GM19438 (cell line): Measurements from ENCODE around the gene NRCAM.
"Not testable (repeated sequence)": the region's sequence is repeated elsewhere in the genome, so short reads cannot be mapped to it uniquely, and the experiment has no call there.

Experiments
- ATAC-seq: cut with Tn5 transposase; IDR thresholded peaks from one replicate; pipeline ENCODE4 v1.9.1; 2021; ENCODE audit warnings: low read depth; ENCODE audit not compliant: unreplicated experiment

NRCAM gene

DNA sequence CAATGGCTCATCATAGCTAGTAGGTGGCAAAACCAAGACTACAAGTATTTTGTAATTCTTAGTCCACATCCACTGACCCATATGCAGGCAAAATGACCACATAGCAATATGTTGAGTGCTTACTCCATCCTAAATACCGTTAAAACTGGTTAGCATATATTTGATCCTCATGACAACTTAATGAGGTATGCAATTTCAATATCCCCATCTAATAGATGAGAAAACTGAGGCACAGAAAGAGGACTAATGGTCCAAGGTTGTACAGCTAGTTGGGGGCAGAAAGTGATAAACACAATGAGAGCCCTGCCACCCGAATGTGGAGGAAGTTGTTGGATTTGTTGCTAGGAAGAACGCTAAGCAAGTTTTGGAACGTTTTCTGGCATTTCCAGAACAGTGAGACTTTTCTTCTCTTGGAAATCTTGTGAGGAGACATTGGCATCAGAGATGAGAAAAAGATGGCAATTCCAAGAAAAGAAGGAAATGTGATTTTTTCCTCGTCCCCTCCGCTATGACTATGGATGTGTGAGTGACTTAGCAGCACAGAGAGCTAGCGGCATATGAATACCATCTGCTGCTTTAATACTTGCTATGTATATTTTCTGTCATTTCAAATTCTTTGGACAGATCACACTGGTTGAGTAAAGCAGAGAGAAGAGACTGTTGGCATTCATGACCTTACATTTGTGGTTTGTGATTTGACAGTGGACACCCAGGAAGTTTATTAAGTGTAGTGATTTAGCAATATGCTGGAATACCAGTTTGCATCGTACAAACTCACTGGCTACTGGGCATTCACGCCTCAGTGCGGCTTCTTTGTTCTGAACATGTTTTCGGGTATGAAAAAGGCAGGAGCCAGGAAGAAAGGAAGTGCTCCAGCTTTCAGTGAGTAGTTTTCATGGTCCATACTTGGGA, 51.5 kb downstream of the NRCAM start:
- ATAC-seq, result no peak

DNA sequence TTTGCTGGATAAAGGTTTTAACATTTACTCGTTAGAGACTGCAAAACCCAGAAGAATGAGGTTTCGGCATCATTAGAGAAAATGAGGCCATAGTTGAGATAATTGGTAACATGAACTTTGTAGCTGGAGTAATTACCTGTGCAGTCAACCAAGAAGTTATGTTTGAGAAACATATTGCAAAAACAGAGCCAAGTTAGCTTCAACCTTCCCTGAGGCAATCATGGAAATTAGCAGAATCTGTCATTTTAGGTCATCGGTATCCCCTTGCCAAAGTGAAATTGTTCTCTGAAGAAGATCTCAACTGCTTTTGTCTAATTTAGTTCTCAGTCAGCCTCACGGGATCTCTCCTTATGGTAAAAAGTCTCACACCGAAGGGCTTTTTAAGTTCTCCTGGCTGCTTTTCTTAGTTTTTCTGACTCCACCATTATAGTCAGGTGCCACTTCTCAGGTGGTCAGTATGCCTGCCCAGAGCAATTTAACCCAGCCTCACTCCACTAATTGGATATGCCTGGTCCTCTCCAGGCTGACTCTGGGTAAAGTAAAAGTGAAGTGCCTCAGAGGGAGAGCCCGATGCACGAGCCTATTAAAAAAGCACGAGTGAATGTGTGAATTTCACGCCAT, 52.5 kb downstream of the NRCAM start:
- no peak for ATAC-seq

DNA sequence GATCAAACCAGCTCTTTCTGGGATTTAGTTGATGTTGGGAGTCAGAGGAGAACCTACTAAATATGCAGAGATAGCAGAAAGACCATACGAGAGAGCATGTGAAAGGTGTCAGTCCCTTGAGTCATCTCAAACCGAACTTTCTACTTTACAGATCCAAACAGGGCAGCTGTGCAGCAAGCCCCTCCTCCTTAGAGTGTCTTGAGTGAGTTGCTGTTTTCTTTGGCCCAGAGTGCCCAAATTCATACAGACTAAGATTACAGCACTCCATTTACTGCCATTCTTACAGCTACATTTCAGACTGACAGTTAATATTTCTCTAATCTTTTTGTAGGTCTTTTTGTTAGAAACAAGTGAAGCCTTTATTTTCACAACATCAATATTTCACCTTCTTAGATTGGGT, 53.4 kb downstream of the NRCAM start:
- ATAC-seq, result no peak

DNA sequence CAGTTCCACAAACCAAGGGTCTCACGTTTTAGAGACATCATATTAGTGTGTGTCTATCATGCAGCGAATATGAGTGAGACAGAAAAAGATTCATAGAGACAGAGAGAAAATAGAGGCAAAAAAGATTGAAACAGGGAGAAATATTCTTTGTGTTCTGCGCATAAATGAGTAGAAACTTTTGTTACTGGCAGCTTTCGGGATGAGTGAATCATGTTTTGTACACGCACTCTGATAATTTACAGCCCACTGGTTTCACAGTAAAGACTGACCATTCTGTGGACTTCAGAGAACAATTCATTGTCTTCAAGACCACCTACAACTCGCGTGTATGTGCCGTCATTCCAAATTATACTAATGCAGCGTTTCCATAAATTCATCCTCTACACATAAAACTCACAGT, 60.2 kb downstream of the NRCAM start:
- no peak for ATAC-seq

GRCh38 chr7:108395426-108395825, 60.8 kb downstream of the NRCAM start:
- ATAC-seq, result no peak

DNA sequence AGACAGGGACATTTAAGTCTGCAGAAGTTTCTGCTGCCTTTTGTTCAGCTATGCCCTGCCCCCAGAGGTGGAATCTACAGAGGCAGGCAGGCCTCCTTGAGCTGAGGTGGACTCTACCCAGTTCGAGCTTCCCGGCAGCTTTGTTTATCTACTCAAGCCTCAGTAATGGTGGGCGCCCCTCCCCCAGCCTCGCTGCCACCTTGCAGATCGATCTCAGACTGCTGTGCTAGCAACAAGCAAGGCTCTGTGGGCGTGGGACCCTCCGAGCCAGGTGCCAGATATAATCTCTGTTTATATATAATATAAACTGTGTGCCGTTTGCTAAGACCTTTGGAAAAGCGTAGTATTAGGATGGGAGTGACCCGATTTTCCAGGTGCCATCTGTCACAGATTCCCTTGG, 63.1 kb downstream of the NRCAM start:
- ATAC-seq, result not testable (repeated sequence)

- not testable (repeated sequence) for ATAC-seq
Measured at GRCh38 chr7:108387686-108388085, 68.5 kb downstream of the NRCAM start.

- no peak for ATAC-seq
Measured at GRCh38 chr7:108385834-108386422, 70.3 kb downstream of the NRCAM start.

- ATAC-seq, result no peak
Measured at GRCh38 chr7:108384716-108385483, 71.3 kb downstream of the NRCAM start.

GRCh38 chr7:108382932-108383331, 73.3 kb downstream of the NRCAM start:
- ATAC-seq, result no peak

DNA sequence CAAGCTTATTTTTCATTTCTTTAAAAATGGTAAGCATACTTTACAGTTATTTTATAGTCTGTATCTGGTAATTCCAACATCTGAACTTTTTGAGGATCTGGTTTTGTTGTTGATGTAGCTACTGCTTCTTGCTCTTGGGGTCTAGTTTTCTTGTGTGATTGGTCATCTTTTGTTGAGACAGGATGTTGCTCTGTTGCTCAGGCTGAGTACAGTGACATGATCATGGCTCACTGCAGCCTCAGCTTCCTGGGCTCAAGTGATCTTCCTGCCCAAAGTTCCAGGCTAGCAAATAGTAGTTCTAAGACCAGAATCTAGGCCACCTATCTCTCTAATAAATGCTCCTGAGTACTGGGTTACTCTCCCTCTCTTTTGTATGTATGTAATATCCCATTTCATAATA, 75.7 kb downstream of the NRCAM start:
- no peak for ATAC-seq

DNA sequence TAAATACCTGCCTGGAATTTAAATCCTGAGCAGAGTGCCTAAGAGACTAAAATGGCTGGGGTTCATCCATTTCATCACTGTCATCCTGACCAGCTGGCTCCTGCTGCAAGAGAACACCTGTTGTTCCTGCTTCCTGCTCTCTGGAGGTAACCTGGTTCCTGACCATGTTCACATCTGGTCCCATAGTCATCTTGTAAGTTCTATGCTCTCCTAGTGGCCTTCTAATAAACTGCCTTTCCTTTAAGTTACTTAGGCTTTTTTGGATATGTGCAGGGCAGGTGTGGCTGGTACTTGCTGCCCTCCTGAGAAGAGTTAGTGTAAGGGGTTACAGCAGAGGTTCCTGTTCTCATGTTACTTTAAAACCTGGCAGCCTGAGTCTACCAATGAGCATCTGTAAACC, 80.0 kb downstream of the NRCAM start:
- ATAC-seq, result no peak

GRCh38 chr7:108375668-108376067, 80.6 kb downstream of the NRCAM start:
- no peak for ATAC-seq

GRCh38 chr7:108374899-108375298, 81.3 kb downstream of the NRCAM start:
- no peak for ATAC-seq

- no peak for ATAC-seq
Measured at GRCh38 chr7:108372618-108373017, 83.6 kb downstream of the NRCAM start.

DNA sequence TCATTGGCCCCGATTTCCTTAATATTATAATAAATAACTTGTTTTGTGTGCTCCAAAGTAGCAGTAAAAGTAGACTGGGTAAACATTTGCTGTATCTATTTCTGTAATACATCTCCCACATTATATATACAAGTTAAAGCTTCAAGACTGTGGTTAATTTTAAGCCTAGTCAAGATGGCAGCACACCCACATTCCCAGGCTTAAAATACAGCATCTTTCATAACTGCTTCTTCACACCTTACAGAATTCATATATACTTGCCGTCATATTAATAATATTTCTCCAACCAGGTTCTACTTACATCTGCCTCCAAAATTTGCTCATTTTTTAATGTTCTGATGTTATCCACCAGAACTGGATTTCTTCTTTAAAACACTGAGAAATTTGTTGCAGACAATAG, 85.6 kb downstream of the NRCAM start:
- no peak for ATAC-seq

GRCh38 chr7:108368466-108368865, 87.8 kb downstream of the NRCAM start:
- ATAC-seq, result no peak

GRCh38 chr7:108367946-108368345, 88.3 kb downstream of the NRCAM start:
- ATAC-seq, result no peak

- ATAC-seq, result no peak
Measured at GRCh38 chr7:108367314-108367713, 88.9 kb downstream of the NRCAM start.

- no peak for ATAC-seq
Measured at GRCh38 chr7:108363659-108364058, 92.6 kb downstream of the NRCAM start.
